ENCODE results near the gene MAP3K5.

MAP3K5 gene

DNA sequence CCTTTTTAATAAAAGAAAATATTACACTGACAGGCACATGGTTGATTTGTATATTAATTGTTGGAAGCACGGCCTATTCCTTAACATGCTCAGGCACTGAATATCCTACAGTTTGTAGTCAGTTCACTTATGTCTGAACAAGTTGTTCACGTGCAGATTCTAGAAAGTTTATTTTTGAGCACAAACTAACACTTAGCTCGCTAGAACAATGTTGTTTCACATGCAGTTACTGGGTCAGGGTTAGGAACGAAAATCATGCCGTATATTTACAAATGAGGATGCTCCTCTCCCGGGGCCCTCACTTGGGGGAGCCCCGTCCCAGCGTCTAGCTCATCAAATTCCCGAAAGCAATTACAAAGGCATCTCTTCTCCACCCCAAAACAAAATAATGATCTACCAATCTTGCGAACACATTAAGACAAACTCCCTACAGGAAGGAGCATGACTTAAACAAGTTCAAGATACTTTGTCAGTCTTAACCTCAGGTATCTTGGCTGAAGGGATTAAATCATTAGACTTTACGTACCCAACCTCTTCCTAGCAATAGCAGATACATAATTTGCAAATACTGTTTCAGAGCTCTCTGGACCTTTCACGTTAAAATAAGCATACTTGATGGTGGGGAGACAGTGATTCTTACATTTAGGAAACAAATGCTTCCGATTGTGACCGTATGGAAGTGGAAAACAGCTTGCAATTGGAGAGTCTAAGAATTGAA lies 243.5 kb downstream of the MAP3K5 start:
- DNase-seq (ENCODE audit: low read depth in 2 of 2, low spot score in 1 of 2): no peak

DNA sequence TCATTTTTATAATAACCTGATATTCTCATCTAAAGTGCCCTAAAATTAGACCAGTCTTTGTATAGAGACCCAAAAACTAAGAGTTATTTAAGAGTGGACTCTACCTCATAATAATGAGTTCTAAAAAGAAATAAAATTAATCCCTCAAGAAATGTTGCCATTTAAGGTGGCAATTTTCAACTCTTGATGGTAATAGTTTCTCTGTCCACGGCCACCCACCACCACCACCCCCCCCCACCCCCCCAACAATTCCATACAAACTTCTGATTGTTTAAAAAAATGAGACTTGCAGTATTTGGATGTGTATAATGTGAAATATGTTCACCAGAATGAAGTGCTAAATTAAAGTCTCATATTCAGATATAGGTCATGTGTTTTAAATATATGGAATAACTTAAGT lies 244.4 kb downstream of the MAP3K5 start:
- no peak for DNase-seq (ENCODE audit: low read depth in 2 of 2, low spot score in 1 of 2)

DNA sequence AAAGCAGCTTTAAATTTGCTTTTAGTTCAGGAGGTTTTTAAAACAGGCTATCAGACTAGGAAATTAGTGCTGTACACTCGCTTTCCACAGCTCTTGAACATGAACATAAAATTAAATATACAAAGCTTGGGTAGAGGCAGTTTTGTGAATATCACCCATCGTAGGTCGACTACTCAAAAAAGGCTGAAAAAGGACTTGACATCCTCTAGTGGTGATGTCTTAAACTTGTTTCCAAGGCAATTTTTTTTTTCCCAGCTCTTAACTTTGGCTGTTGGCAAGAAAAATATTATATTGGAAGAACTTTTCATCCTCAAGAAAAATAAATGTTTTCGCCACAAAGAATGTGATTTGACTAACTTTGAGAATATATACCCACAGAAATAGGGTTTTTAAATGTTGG lies 244.9 kb downstream of the MAP3K5 start:
- DNase-seq (ENCODE audit: low read depth in 2 of 2, low spot score in 1 of 2): no peak

DNA sequence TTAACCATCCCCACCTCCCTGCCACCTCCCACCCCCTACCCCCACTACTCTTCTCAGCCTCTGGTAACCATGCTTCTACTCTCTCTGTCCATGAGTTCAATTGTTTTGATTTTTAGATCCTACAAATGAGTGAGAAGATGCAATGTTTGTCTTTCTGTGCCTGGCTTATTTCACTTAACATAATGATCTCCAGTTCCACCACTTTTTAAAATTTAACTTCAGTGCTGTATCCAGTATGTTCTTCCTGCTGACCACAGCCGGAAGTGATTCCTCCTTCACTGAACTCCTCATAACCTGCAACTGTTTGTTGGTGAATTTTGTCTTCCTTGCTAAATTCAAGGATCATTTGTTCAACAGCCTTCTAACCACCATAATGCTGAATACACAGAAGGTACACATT lies 245.9 kb downstream of the MAP3K5 start:
- DNase-seq (ENCODE audit: low read depth in 2 of 2, low spot score in 1 of 2): no peak

DNA sequence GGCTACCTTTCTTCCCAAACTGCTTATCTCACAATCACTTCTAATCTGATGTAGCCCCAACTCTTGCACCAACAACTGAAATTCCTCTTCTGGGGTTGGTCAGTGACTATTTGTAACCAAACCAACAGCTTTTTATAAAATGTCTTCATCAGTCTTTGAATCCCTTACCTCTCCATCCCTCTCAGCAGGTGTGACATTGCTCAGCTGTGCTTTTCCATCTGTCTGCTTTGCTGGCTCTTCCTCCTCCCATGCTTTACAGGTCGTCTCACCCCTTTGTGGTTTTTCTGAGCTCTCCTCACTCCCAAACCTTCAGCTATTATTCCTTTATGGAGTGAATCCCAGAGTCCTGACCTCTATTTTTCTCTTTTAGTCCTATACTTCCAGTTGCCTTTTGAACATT lies 248.0 kb downstream of the MAP3K5 start:
- no peak for DNase-seq (ENCODE audit: low read depth in 2 of 2, low spot score in 1 of 2)

DNA sequence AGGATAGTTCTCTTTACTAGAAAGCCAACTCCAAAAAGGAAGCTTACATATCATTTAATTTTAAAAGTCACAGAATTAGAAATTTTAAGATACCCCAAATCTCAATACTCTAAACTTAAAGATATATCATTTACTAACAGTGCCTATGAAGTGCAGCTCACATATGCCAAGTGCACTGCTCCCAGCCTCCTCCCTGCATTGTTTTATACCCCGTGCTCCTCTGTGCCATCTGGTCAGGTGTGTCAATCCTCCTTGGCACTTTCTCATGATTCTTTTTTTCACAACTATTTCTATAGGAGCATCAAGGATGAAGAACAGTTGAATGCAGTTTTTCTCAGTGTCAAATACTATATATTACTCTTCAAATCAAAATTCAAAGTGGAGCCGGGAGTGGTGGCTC lies 250.9 kb downstream of the MAP3K5 start:
- DNase-seq (ENCODE audit: low read depth in 2 of 2, low spot score in 1 of 2): no peak

DNA sequence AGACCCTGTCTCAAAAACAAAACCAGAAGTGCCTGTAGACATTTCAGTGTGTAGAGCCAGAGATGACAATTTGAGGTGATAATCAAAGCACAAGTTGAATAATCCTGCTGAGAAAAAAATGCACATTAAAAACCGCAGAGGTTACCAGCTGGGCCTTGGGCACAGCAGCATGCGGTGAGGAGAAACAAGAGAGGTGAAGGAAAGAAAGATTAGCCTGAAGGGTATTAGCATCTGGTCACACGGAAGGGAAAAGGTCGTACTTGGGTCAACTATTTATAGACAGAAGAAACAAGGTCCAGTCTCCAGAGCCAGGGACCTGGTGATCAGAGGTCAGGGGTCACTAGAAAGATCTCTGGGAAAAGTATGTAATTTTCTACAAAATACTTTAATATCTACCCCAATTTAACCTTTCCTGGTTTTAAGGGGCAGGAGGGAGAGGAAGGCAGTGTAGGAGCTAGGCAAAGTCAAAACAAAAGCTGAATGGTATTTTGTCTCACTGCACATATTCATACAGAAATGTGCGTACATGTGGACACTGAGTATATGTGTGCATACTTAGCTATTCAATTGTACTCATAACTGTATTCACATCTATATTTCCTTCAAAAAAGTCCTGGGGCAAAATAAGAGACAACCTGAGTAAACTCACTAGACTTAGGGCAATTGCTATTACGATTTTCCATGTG lies 252.2 kb downstream of the MAP3K5 start:
- no peak for DNase-seq (ENCODE audit: low read depth in 2 of 2, low spot score in 1 of 2)

DNA sequence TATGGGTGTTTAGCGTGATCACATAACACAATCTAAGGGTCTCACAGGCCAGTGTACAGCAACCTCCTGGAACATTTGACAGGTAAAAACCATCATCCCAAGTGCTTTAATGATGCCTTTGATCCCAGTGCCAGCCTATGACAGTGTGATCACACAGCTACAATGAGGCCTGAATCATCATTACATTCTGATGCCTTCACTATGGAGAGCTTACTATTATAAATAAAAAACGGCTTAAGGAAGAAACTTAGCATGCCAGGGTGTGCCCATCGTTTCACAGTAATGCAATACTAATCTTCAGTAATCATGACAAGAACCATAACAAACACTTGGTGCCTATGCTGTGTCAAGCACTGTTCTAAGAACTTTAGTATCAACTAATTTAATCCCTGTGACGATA lies 253.4 kb downstream of the MAP3K5 start:
- no peak for DNase-seq (ENCODE audit: low read depth in 2 of 2, low spot score in 1 of 2)

DNA sequence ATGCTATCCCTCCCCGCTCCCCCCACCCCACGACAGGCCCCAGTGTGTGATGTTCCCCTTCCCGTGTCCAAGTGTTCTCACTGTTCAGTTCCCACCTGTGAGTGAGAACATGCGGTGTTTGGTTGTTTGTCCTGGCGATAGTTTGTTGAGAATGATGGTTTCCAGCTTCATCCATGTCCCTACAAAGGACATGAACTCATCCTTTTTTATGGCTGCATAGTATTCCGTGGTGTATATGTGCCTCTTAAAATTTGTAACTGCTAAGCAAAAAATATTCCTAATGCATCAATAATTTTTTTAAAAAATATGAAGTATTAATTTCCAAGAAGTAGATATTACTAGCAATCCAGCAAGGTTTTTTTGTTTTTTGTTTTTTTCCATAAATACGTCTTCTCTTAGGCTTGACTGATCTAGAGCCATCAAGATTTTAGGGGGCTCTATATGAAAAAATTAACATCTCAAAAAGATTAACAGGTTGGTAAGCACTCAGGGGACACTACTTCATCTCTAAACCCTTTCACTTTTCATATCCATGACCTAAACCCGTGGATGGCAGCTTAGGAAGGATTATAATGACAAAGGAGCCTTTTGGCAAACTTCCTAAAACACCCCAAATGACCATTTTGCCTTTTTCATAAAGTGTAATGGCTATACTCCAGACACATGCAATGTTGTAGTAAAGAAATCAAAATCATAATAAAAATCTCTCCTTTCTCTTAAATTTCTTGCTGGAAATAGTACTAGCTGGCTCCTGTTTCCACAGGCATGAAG lies 256.2 kb downstream of the MAP3K5 start:
- no peak for DNase-seq (ENCODE audit: low read depth in 2 of 2, low spot score in 1 of 2)

DNA sequence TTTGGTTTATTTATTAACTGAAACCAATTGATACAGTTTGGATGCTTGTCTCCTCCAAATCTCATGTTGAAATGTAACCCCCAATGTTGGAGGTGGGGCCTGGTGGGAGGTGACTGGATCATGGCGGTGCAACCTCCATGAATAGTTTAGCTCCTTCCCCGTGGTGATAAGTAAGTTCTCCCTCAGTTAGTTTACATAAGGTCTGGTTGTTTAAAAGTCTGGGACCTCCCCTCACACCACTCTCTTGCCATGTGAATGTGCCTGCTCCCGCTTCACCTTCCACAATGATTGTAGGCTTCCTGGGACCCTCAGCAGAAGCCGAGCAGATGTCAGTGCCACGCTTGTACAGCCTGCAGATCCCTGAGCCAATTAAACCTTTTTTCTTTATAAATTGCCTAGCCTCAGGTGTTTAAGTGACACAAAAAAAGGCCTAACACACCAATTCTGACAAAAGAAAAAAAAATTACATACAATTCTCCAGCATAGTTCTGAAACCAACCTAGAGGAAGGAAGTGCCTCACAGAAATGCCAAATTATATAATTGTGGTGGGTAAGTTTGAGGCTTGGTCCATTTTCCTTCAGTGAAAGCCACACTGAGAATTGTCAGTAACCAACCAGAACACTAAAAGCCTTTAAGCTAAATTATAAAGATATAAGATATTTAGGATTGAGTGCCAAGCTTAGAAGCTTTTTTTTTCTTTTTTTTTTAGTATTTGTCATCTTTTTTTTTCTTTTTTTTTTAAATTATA lies 257.1 kb downstream of the MAP3K5 start:
- DNase-seq (ENCODE audit: low read depth in 2 of 2, low spot score in 1 of 2): no peak

DNA sequence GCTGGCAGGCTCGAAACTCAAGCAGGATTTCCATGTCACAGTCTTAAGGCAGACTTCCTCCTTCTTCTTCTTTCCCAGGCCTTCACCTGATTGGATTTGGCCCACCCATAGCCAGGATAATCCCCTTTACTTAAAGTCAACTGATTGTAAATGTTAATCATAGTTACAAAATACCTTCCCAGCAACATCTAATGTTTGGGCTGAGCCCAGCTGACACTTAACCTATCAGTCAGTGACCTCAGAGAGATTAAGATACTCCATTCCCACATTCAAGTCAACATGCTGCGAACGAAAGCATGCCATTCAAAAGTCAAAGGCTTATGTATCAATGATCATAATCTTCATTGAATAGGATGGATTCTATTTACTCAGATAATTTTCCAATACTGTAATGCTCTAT lies 258.0 kb downstream of the MAP3K5 start:
- no peak for DNase-seq (ENCODE audit: low read depth in 2 of 2, low spot score in 1 of 2)

DNA sequence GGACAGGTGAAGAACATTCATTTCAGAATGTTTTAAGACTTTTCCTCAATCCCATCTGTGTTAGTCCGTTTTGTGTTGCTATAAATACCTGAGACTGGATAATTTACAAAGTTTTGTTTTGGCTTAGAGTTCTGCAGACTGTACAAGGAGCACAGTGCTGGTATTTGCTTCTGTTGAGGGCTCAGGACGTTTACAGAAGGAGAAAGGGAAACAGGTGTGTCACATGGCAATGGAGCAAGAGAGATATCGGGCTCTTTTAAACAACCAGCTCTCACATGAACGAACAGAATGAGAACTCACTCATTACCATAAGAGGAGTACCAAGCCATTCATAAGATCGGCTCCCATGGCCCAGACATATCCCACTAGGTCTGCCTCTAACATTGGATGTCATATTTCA lies 258.8 kb downstream of the MAP3K5 start:
- DNase-seq (ENCODE audit: low read depth in 2 of 2, low spot score in 1 of 2): no peak

DNA sequence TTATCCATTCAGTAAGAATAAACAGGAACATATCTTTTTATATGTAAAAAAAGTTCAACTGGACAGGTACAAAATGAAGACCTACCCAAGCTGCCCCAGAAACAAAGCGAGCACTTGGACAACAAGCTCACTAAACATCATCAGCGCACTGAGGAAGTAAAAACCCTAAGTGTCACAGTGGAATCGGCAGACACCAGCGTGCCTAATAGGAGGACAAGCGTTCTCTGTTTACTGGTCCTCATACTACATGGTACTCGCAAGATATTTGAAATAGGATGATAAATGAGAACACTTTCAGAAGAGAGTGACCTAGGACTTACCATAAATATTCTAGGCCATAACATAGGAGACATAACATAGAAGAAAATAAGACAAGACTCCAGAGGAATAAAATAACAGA lies 260.2 kb downstream of the MAP3K5 start:
- no peak for DNase-seq (ENCODE audit: low read depth in 2 of 2, low spot score in 1 of 2)

DNA sequence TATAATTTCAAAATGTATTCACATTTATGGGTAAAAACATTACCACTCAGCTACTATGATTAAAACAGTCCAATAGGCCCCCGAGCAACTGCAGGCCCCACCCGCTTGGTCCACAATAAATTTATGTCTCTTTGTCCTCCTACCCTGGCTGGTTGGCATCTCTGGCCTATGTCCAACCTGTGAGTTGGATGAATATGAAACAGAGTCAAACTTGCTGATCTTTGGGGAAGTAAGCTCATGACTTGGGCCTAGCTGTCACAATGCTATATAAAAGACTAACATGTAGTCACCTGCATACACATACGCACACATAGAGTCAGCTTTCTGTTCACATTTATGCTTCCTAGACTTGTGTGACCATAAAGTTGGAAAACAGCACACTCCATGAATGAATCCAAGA lies 262.6 kb downstream of the MAP3K5 start:
- DNase-seq (ENCODE audit: low read depth in 2 of 2, low spot score in 1 of 2): no peak

DNA sequence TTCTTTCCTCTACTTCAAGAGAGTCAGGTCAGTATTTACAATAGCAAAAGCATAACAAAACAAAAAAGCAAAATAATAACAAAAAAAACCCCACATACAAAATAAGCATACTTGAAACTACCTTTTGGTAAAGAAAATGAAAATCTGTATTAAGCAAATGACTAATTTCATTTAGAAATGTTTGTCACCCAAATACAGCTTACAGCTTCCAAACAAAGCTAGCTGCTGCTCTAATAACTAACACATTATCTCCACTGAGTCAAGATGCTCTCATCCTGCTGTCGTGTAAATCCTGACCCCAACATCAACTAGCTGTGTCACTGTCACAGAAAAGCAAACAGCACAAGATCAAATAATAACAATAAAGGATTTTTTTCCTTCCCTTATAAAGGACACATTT lies 263.8 kb downstream of the MAP3K5 start:
- DNase-seq (ENCODE audit: low read depth in 2 of 2, low spot score in 1 of 2): no peak

DNA sequence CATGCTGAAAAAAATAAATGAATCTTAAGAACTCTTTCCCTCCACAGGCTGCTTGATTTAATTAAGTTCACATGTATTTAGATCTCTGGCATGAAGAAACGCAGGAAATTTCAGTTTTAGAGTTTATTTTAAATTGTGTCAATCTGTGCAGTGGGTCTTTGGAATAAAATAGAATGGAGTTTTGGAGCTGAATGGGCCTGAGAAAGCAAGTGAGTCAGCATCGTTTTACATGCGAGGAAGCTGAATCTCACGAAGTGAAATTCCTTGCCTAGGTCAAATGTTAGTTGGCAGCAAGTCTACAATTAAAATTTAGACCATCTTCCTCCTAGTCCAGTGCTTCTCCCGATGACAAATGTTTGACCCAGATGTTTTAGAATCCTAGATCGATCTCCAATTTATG lies 264.4 kb downstream of the MAP3K5 start:
- DNase-seq (ENCODE audit: low read depth in 2 of 2, low spot score in 1 of 2): no peak

DNA sequence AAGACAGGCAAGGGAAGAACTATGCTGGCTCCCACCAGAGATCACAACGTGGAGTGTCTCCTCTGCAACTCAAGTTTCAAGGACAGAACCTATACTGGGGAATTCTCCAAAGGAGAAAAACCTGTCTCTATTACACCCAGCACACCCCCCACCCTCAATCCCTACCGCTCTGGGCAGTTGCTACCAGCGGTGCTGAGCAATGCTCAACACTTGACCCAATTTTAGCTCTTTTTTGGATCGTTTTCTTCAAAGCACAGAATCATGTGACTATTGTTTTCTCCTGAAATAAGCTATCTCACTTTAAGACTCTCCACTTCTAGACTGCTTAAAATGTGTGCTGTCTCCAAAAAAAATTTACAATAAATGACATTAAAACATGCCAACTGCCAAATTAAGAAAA lies 265.3 kb downstream of the MAP3K5 start:
- no peak for DNase-seq (ENCODE audit: low read depth in 2 of 2, low spot score in 1 of 2)

DNA sequence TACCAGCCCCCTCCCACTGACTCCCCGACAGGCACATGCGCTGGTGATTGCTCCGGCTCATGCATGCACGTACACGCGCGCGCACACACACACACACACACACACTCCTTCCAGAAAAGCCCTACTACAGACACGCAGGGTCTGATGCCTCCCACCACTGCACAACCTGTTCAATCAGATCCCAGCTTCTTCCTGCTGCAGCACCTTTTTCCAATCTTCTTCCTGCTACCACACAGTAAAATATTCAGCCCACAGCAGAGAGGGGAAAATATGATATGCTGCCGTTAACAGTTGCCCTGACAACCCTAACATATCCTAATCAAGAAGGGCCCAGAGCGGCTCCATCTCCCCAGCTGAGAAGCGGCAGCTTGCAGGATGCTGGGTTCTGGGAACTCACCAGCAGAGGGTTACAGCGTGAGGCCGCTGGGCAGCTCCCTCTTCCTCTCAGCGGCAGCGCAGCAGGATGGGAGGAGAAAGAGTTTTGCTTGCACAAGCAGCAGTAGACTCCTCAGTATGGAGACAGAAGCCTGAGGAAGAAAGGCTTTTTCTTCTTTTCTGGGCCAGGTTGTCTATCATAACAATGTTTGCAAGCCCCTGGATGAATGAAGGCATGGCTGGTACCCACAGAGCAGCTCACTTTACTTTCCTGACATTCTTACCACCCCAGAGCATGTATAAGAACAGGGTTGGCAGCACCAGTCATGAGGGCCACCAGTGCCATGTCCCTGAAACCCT lies 265.9 kb downstream of the MAP3K5 start:
- DNase-seq (ENCODE audit: low read depth in 2 of 2, low spot score in 1 of 2): no peak

DNA sequence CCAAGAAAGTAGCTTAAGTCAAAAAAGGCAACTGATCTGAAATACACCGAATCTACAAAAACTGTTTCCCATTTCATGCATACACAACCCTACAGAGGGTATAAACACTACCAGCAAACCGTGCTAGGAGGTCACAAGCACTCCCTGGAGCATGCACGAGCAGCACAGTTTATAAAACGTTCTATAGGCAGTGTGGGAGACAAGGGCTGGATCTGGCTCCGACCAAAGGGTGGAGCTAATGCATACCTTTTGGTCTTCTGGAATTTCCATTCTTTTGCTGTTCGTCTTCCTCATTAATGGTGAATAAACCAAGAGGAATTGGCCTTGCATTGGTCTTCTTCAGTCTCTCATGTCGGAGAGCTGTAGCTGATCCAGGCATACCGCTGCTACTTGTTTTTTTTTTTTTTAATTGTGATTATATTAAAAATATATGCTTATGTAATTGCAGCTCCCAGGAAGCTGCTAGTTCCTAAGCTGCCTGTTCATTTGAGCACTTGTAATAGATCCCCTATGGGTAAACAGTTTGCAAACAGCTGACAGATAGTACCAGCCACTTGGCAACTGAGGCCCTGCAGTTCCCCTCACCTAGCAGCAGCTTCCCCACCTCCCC lies 266.6 kb downstream of the MAP3K5 start:
- no peak for DNase-seq (ENCODE audit: low read depth in 2 of 2, low spot score in 1 of 2)

DNA sequence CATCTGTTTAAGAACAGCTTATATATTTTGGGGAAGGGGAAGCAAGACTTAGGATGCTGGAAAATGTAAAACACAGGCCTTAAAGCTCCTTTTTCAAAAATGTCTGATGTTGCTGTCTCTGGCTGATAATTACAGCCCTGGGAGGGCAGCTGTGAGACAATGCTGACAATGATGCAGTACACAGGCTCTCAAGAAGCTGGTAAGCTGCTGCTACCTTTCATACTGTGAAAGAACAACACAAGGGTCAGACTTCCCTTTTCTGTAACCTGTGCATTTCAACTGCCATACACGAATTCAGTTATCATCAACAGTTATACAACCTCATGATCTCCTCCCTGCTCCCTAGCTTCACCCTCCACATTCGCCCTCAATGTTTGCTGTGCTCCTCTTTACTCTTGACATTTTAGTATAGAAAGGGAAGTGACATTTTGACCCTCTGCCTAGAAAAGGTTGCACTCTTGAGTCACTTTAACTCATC lies 267.3 kb downstream of the MAP3K5 start:
- DNase-seq (ENCODE audit: low read depth in 2 of 2, low spot score in 1 of 2): no peak
